DOHH2 (cell line): ENCODE data around the gene SYNGAP1.
"Not testable (repeated sequence)": the region's sequence is repeated elsewhere in the genome, so short reads cannot be mapped to it uniquely, and the experiment has no call there.

Experiments used
- EZH2phosphoT487 ChIP-seq: fragments of 200-600 bp; sonication (generic); IDR thresholded peaks from 2 replicates; pipeline ENCODE4 v1.6.1; 2017; ENCODE audit warnings: borderline replicate concordance, mild to moderate bottlenecking, antibody characterized with exemption, low read length, moderate library complexity, mixed read lengths
- TF ChIP-seq, protein P1 (sequence below): fragments of 200-600 bp; sonication (generic); IDR thresholded peaks from one replicate; pipeline ENCODE4 v1.5.1; 2014; ENCODE audit warnings: antibody characterized with exemption, mild to moderate bottlenecking, low read depth, low read length; ENCODE audit not compliant: poor library complexity, severe bottlenecking

DNA sequence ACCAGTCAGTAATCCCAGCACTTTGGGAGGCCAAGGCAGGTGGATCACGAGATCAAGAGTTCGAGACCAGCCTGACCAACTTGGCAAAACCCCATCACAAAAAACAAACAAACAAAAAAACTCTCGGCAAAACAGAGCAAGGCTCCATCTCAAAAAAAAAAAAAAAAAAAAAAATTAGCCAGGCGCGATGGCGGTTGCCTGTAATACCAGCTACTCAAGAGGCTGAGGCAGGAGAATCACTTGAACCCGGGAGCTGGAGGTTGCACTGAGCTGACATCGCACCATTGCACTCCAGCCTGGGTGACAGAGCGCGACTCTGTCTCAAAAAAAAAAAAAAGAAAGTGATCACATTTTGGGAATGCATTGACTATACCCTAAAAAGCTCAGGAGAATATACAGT is 40.7 kb upstream of the SYNGAP1 start:
- TF ChIP-seq, protein P1, sequence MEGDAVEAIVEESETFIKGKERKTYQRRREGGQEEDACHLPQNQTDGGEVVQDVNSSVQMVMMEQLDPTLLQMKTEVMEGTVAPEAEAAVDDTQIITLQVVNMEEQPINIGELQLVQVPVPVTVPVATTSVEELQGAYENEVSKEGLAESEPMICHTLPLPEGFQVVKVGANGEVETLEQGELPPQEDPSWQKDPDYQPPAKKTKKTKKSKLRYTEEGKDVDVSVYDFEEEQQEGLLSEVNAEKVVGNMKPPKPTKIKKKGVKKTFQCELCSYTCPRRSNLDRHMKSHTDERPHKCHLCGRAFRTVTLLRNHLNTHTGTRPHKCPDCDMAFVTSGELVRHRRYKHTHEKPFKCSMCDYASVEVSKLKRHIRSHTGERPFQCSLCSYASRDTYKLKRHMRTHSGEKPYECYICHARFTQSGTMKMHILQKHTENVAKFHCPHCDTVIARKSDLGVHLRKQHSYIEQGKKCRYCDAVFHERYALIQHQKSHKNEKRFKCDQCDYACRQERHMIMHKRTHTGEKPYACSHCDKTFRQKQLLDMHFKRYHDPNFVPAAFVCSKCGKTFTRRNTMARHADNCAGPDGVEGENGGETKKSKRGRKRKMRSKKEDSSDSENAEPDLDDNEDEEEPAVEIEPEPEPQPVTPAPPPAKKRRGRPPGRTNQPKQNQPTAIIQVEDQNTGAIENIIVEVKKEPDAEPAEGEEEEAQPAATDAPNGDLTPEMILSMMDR: not testable (repeated sequence)
- TF ChIP-seq EZH2phosphoT487: not testable (repeated sequence)
